Measurements from ENCODE around the gene PRDM10.
"Not testable (repeated sequence)": the region's sequence is repeated elsewhere in the genome, so short reads cannot be mapped to it uniquely, and the experiment has no call there.

PRDM10 gene

GRCh38 chr11:130002352-130002845 is at the start of gene PRDM10:
Gene PRDM10, minus strand, starts transcription at chr11:130002835. Its CDS starts 41,871 bp downstream, at chr11:129960964.
- DNase-seq = peak; percentile 91

- DNase-seq = peak; percentile 26
These were observed 48.4 kb upstream of the PRDM10 start for GRCh38 chr11:130051082-130051481.

GRCh38 chr11:130050257-130050656 is 47.6 kb upstream of the PRDM10 start:
- peak; percentile 24 for DNase-seq

GRCh38 chr11:130049328-130049771 is 46.7 kb upstream of the PRDM10 start:
- DNase-seq = no peak

- DNase-seq = no peak
These were observed 44.5 kb upstream of the PRDM10 start for GRCh38 chr11:130047141-130047540.

GRCh38 chr11:130043575-130043974 is 40.9 kb upstream of the PRDM10 start:
- DNase-seq = no peak

GRCh38 chr11:130042093-130042591 is 39.5 kb upstream of the PRDM10 start:
- peak; percentile 28 for DNase-seq

GRCh38 chr11:130040281-130040940 is 37.8 kb upstream of the PRDM10 start:
- DNase-seq = no peak

GRCh38 chr11:130037881-130038585 is 35.4 kb upstream of the PRDM10 start:
- DNase-seq = no peak

GRCh38 chr11:130037058-130037457 is 34.4 kb upstream of the PRDM10 start:
- no peak for DNase-seq

GRCh38 chr11:130034236-130034635 is 31.6 kb upstream of the PRDM10 start:
- no peak for DNase-seq

GRCh38 chr11:130032931-130033330 is 30.3 kb upstream of the PRDM10 start:
- no peak for DNase-seq

- DNase-seq = no peak
These were observed 29.3 kb upstream of the PRDM10 start for GRCh38 chr11:130031945-130032344.

GRCh38 chr11:130031056-130031455 is 28.4 kb upstream of the PRDM10 start:
- no peak for DNase-seq

GRCh38 chr11:130029137-130029536 is 26.5 kb upstream of the PRDM10 start:
- DNase-seq = no peak

- DNase-seq = no peak
These were observed 22.7 kb upstream of the PRDM10 start for GRCh38 chr11:130025371-130025770.

- DNase-seq = no peak
These were observed 21.7 kb upstream of the PRDM10 start for GRCh38 chr11:130024361-130024760.

GRCh38 chr11:130023204-130023603 is 20.6 kb upstream of the PRDM10 start:
- peak; percentile 15 for DNase-seq

GRCh38 chr11:130022799-130023198 is 20.2 kb upstream of the PRDM10 start:
- no peak for DNase-seq

GRCh38 chr11:130021606-130022005 is 19.0 kb upstream of the PRDM10 start:
- DNase-seq = not testable (repeated sequence)

- no peak for DNase-seq
These were observed 17.7 kb upstream of the PRDM10 start for GRCh38 chr11:130020323-130020722.

GRCh38 chr11:130015846-130016245 is 13.2 kb upstream of the PRDM10 start:
- DNase-seq = not testable (repeated sequence)

GRCh38 chr11:130008326-130008725 is 5.7 kb upstream of the PRDM10 start:
- no peak for DNase-seq

GRCh38 chr11:130006929-130007328 is 4.3 kb upstream of the PRDM10 start:
- DNase-seq = no peak
